GM21447 (cell line): ENCODE results near the gene SDR42E2.
"Not testable (repeated sequence)": the region's sequence is repeated elsewhere in the genome, so short reads cannot be mapped to it uniquely, and the experiment has no call there.

Source experiments
- ATAC-seq: cut with Tn5 transposase; IDR thresholded peaks from one replicate; pipeline ENCODE4 v1.9.1; 2021; ENCODE audit not compliant: unreplicated experiment

Gene SDR42E2

DNA sequence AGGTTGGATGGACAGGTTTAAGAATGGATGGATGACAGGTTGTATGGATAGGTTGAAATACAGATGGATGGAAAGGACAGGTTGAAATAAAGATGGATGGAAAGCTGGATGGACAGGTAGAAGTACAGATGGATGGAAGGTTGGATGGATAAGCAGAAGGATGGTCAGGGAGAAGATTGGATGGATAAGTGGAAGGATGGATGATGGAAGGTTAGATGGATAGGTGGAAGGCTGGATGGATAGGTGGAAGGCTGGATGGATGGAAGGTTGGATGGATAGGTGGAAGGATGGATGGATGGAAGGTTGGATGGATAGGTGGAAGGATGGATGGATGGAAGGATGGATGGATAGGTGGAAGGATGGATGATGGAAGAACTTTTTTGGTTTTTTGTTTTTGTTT lies 905 bp upstream of the SDR42E2 start:
- ATAC-seq = no peak

DNA sequence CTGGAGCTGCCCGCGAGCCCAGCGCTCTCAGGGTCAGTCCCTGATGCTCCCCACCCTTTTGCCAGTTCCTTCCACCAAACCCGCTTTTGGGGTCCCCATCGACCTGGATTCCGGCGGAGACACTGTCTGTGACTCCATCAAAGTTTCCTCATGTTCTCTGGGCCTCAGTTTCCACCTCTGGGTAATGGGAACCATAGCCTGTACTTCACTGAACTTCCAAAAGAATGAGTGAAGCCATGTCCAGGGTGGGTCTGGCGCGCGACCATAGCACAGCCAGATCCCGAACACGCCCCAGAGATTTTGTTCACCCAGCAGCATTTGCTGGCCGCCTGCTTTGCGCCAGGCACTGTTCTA lies 327 bp downstream of the SDR42E2 start:
- no peak for ATAC-seq

DNA sequence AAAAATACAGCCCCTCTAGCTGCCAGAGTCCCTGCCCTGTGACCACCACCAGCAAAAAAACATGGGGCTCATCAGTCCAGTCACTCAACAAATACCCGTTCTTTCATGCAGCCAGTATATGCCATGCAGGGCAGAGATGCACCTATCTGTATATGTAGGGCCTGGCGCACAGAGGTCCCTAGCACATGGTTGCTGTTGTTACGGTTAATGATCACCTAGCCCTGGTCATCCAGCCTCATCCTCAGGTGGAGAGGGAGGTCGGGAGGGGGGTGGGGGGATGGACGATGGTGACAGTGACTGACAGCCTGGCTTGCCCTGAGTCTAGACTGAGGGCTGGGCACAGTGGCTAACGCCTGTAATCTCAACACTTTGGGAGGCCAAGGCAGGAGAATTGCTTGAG lies 1.5 kb downstream of the SDR42E2 start:
- ATAC-seq = no peak

DNA sequence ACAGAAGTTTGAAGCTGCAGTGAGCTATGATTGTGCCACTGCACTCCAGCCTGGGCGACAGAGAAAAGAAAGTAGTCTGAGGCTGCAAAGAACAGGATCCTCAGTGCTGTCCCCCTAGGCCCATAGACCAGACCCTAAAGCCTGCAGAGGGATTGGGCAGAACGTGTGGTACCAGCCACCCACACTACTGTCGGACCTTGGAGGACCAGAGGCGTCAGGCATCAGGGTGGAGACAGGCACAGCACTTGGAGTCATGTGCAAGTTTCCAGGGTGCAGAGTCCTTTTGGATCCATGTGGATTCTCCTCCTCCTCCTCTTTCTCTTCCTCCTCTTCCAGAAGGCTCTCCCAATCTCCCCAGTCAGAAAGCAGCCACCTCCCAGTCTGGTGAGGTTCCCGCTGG lies 2.2 kb downstream of the SDR42E2 start:
- no peak for ATAC-seq

DNA sequence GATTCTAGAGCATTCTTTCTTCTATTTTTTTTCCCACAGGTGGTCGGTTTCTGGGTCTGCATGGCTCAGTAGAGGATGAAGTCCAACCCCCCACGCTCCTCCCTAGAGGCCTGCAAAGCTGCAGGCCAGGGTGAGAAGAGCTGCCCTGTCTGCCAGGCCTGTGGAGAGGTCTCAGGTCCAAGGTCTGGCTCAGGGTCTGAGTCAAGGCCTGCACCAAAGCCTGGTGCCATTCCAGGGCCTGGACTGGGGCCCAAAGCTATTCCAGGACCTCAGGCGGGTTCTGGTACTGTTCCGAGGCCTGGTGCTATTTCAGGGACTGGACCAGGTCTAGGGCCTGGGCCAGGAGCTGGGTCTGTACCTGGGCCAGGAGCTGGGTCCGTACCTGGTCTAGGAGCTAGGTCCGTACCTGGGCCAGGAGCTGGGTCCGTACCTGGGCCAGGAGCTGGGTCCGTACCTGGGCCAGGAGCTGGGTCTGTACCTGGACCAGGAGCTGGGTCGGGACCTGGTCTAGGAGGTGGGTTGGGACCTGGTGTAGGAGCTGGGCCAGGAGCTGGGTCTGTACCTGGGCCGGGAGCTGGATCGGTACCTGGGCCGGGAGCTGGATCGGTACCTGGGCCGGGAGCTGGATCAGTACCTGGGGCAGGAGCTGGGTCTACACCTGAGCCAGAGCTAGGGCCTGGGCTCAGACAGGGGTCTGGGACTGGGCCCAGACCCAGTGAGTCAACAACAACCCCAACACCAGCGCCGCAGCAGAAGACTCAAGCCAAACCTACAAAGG lies 3.4 kb downstream of the SDR42E2 start:
- no peak for ATAC-seq

DNA sequence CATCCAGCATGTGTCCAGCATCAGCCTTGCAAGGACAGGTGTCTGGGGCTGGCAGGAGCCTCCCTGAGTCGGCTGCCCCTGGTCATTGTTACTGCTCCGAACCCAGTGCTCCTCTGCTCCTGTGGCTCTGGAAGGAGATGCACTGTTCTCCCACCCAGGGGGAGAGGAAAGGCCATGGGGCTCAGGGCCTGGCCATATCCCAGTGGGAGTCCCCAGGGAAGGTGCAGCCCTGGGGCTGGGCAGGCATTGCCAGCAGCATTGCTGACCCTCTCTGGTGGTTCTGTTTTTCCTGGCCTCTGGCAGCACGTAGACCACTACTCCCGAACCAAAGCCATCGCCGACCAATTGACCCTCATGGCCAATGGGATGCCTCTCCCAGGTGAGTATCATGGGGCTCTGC lies 9.6 kb downstream of the SDR42E2 start:
- no peak for ATAC-seq

DNA sequence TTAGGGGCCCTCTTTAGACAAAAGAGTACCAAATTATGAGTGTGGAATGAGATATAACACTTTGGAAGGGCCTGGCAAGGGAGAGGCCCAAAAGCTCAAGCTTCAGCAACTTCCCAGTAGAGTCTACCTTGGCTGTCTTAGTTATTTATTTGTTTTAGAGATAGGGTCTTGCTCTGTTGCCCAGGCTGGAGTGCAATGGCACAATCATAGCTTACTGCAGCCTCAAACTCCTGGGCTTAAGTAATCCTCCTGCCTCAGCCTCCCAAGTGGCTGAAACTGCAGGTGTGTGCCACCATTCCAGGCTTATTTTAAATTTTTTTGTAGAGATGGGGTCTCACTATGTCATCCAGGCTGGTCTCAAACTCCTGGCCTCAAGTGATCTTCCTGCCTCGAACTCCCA lies 10.3 kb downstream of the SDR42E2 start:
- ATAC-seq = not testable (repeated sequence)

DNA sequence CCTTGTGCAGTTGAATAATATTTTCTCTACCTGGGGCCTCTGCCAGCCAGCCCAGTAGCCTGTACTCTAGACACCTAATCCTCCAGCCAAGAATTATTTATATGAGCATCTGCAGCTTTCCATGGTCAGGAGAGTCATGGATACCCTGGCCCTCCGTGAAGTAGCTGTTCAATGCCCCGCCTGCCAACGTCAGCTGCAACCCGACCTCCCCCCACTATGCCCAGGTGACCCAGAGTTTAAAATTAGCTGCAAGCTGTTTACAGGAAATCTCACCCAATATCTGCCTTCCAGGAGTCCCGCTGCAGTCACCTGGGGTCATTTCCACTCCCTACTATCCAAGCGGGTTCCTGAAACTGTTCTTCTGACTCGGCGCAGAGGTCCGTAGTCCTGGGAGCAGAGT lies 12.3 kb downstream of the SDR42E2 start:
- no peak for ATAC-seq

DNA sequence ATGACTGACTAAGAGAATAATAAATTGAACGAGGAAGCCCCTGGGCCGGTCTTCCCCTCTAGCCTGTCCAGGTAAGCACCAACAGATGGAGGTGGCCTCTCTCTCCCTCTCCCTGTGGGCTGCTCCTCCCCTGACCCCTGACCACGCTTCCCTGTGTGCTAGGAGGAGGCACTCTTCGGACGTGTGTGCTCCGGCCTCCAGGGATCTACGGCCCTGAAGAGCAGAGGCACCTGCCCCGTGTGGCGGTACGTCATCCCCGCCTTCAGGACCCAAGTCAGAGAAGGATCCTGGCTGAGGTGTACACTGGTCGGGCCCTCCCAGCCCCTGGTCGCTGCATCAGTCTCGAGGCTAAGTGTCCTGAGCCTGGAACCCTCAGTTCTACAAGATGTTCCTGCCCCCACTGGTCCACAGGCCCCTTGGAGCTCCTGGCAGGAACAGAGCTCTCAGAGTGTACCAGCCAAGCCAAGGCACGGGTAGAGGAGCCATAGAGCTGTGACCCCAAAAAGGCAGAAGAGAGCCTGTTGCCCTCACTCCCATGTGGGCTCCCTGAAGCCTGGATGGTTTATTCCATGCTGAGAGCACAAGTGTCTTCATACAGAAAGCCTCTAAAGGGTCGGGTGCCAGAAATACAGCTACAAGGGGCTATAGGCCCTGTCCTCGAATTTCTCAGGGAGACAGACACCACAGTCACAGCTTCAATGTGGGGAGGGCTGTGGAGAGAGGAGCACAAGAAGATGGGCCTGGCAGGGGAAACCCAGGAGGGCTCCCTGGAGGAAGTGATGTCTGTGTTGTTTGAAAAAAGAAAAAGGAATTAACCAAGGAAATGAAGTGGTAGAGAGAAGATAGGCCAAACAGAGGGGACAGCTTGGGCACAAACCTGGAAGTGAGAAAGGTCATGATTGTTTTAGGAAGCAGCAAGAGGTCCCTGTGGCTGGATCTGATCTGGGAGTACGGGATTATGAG lies 15.9 kb downstream of the SDR42E2 start:
- ATAC-seq = no peak

DNA sequence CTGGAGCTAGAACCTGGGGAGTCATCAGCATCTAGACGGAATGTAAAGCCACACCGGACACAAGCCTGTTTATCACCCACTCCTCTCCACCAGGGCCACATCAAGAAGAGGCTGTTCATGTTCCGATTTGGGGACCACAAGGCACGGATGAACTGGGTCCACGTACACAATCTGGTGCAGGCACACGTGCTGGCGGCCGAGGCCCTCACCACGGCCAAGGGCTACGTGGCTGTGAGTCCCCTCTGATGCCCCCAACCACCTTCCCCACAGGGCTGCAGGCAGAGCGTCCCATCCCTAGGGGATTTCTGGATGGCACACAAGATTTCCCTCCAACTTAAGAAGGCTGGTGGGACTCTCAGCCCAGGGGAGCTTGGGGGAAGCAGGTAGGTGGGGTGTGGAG lies 19.1 kb downstream of the SDR42E2 start:
- no peak for ATAC-seq

DNA sequence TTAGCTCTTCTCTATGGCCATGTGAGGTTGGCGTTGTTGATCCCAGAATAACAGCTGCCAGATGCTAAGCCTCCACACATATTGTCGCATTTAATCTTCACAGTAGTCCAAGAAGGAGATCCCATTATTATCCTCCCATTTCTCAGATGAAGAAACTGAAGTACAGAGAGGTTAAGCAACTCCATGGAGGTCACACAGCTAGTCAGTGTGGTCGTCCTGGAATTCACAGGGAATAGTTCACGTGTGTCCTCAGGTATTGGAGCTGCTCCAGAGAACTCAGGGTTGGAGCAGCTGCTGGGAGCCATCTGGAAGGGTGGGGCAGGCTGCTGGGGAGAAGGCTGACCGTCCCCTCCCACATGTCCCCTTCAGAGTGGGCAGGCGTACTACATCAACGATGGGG lies 19.5 kb downstream of the SDR42E2 start:
- ATAC-seq = no peak

DNA sequence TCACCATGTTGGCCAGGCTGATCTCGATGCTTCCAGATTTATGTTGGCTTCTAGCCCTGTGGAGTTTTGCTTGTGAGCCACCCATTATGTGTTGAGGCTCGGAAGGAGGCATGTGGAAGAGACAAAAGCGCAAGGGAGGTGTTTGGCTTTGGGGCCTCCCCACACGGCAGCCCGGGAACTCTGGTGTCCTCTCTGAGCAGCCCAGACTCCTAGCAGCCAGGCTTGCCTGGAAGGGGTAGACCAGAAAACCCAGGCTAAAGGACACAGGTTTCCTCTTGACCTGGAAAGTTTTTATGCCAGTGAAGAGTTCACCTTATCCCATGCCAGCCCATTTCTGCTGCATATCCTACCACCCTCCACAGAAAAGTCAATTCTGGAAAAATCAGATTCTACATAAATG lies 21.0 kb downstream of the SDR42E2 start:
- ATAC-seq = no peak

DNA sequence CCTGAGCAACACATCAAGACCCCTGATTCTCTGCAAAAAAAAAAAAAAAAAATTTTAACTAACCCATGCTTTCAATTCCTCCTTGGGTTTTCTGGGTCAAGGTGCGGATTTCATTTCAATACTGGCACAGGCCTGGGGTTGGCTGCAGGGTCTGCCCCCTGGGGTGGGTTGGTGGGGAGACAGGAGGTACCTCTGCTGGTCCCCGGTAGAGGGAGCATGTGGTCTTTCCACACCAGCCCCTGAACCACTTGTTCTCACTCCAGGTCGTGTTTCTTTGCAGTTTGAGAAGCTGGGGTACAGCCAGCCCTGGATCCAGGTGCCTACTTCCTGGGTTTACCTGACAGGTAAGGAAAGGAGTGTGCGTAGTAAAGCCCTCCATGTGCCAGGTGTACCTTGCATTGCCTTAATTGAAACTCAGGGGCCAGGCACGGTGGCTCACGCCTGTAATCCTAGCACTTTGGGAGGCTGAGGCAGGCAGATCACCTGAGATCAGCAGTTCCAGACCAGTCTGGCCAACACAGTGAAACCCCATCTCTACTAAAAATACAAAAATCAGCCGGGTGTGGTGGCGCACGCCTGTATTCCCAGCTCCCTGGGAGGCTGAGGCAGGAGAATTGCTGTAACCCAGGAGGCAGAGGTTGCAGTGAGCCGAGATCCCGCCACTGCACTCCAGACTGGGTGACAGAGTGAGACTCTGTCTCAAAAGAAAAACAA lies 21.8 kb downstream of the SDR42E2 start:
- no peak for ATAC-seq

DNA sequence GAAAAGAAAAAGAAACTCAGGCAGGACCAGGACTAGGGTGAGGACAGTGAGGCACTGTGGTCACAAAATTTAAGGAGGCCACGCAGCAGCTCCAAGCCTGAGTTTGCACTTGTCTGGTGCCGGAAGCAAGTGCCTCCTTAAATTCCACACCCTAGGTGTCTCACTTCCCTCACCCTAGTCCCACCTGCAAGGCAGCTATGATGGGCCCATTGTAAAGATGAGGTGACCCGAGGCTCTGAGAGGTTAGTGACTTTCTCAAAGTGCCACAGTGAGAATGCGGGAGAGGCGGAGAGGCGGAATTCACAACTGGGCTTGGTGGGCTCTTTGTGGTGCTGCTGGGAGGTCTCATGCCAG lies 22.3 kb downstream of the SDR42E2 start:
- no peak for ATAC-seq

DNA sequence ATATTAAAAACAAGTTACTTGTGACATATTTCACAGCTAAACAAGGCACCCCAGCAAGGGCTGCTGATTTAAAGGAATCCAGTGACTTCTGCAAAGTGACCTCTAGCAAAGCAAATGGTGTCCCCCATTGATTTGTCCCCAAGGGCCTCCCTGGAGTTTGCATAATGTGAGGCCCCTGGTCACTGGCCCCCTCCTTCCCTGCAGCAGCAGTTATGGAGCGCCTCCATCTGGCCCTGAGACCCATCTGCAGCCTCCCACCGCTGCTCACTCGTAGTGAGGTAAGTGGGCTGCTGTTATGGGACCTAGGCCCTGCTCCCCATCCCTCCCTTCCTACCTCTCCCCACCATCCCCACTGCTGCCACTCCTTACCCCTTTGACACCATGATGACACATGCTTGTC lies 24.2 kb downstream of the SDR42E2 start:
- no peak for ATAC-seq

DNA sequence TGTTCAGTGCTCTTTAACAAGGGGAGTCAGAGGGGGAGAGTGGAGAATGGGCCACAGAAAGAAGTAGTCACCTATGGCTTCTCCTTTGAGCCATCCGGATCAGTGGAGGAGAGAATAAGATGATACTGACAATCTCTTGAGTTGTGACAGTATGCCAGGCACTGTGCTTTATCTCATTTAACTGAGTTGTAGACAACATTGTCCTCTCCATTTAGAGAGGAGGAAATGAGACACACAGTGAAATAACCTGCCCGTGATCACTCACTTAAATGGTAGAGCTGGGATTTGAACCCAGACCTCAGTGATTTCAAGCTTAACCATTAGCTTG lies 25.9 kb downstream of the SDR42E2 start:
- no peak for ATAC-seq

DNA sequence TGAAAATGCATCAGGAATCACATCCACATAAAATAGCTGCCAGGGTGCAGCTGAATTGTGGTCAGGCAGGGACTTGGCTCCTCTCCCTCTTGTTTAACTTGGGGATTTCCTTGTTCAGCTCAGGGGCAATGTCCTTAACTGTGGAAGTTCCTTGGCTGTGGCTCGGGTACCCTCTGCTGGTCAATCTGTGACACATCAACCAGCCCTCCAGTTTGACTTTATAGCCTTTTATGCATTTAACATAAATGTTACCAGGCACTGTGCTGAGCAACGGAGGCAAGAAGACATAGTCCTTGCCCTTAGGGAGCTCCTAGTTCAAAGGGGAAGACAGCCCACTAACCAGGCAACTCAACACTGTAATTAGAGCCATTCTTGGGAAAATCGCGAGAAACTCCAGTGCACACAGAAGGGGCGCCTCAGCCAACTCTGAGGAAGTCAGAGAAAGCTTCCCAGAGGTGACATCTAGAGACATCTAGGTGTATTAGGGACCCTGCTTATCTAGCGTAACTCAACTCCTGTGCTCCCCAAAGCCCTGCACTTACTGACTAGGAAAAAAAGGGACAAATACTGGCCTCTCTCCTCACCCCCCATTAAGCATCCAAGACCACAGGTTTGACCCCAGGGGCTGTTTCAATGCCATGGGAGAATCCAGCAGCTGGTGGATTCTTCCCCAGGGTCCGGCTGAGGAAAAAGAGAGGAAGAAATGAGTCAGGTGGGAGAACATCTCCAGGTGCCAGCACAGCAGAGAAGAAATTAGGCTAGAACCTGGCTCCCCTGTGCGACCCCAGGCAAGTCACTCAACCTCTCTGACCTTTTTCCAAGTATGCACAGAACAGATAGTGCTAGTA lies 26.5 kb downstream of the SDR42E2 start:
- ATAC-seq = no peak

DNA sequence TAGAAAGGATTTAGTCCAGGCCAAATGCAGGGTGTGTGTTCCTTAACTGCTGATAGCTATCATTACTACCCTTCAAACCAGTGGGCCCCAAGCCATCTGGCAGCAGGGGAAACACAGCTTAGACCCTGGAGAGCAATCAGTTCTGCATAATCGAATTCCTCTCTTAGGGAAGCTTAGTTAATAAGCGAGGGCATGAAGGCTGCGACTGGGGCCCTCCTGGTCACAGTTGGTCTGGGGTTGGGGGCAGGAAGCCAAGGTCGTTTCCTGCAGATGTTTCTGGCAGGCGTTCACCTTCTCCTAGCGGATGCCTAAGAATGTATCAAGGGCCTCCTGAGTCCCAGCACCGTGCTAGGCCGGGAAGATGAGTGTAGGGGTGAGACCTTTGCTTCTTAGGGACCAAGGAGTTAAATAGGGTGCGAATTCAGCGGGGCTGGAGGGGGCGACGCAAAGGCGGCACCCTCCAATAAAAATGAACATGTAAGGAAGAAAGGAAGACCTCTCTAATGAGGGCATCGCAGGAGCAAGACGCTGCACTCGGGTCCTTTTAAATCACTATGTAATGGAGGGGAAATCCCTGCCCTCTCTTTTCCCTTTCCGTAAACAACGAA lies 27.3 kb downstream of the SDR42E2 start:
- ATAC-seq = no peak

DNA sequence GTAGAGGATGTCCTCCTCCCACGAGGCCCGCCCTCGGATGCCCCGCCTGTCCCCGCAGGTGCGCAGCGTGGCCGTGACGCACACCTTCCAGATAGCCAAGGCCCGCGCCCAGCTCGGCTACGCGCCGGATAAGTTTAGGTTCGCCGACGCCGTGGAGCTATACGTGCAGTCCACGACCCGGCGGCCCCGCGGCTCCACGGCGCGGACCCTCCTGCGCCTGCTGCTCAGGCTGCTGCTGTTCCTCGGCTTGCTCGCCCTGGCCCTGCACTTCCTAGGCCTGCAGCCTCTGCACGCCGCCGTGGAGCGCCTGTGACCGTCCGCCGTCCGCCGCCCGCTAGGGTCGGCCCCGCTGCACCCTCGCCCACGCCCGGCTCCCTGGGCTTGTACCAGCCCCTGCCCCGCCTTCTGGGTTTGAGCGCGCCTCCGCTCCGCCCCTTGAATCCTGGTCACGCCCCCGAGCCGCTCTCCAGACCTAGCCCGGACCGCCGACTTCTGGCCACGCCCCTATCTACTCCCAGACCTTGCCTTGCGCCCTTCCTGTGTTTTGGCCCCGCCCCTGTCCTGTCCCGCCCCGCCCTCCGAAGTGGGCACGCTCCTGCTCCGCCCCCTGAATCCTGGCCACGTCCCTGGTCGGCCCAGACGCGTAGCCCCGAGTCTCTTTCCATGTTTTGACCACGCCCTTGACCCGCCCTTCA lies 27.9 kb downstream of the SDR42E2 start:
- peak; percentile 50 for ATAC-seq
